Breast epithelium (tissue), 4 donors: ENCODE measurements around the gene AGO3. TPM values are rescaled to one million over a fixed set of nuclear protein-coding genes. Genes with fewer than 3 reads are reported as not detected.
"Not testable (repeated sequence)": the region's sequence is repeated elsewhere in the genome, so short reads cannot be mapped to it uniquely, and the experiment has no call there.

Source experiments
- DNase-seq, 2 donors: peaks; one replicate each; pipeline ENCODE4 v3.0.0-alpha.2; 2019; ENCODE audit warnings: low spot score in 2 of 2
- H3K27ac ChIP-seq, 2 donors: fragments of 200-600 bp; sonication (generic) in 1 of 2; one replicate each; pipeline ENCODE4 v1.5.1; 2016 to 2019; ENCODE audit warnings: mild to moderate bottlenecking in 1 of 2
- H3K27me3 ChIP-seq, 2 donors: fragments of 200-600 bp; sonication (generic) in 1 of 2; one replicate each; pipeline versions ENCODE4 v1.5.1 to v1.6.0; 2017 to 2019; ENCODE audit warnings: control low read depth in 1 of 2, mild to moderate bottlenecking in 1 of 2
- H3K36me3 ChIP-seq: fragments of 200-600 bp; one replicate; pipeline ENCODE4 v1.5.1; 2019
- H3K4me1 ChIP-seq, 2 donors: fragments of 200-600 bp; sonication (generic); one replicate each; pipeline ENCODE4 v1.5.1; 2016 to 2019; ENCODE audit warnings: control low read depth in 1 of 2
- H3K4me3 ChIP-seq, 3 donors: fragments of 200-600 bp; sonication (generic); 1 replicate in 2 of 3; 2 replicates in 1 of 3; pipeline ENCODE4 v1.5.1; 2016 to 2019; ENCODE audit warnings: mild to moderate bottlenecking in 3 of 3, moderate library complexity in 2 of 3
- H3K9me3 ChIP-seq, 2 donors: fragments of 200-600 bp; sonication (generic) in 1 of 2; one replicate each; pipeline ENCODE4 v1.5.1; 2016 to 2019; ENCODE audit warnings: control low read depth in 1 of 2
- CTCF ChIP-seq, 3 donors: fragments of 450-650 bp; IDR thresholded peaks; one replicate each; pipeline ENCODE4 v1.5.1; 2016 to 2017; ENCODE audit warnings: antibody characterized with exemption in 3 of 3, mild to moderate bottlenecking in 3 of 3, moderate library complexity in 3 of 3
- POLR2A ChIP-seq: fragments of 450-650 bp; IDR thresholded peaks from one replicate; pipeline ENCODE4 v1.6.1; 2016; ENCODE audit warnings: antibody characterized with exemption, mild to moderate bottlenecking, moderate library complexity
- POLR2AphosphoS5 ChIP-seq, 3 donors: sonication (generic); formaldehyde crosslinking; IDR thresholded peaks; one replicate each; pipeline ENCODE4 v1.6.1; 2017; ENCODE audit warnings: antibody characterized with exemption in 3 of 3
- intact Hi-C: fragments of 100-400 bp; cut with DNase I; formaldehyde crosslinking; loops from one replicate; pipeline ENCODE4 v1.15.1; 2023; ENCODE audit warnings: low total_unique reads
- total RNA-seq, 3 donors: library from RNA; depleted of rRNA; stranded (reverse); fragments of >200 nt; gene quantifications; one replicate each; pipeline ENCODE4 v1.1.0, GENCODE V29; 2016

Gene AGO3
- total RNA-seq, 3 donors from 2014 or later, result 28.2 TPM

- DNase-seq, result no peak
- intact Hi-C loops, result no loop called here
- Histone ChIP-seq H3K27ac (no peak overlapping the region), H3K36me3 (peaks cover 4% of the 10 kb centered on the region), H3K27me3 (no peaks in the 10 kb centered on the region), H3K9me3 (no peaks in the 10 kb centered on the region), H3K4me3 (no peak overlapping the region), H3K4me1 (no peaks in the 10 kb centered on the region)
- TF ChIP-seq CTCF (IDR thresholded peaks at IDR 0.05) (no peak), POLR2A (no peak), POLR2AphosphoS5 (IDR thresholded peaks at IDR 0.05) (no peak)
These were observed 85.8 kb downstream of the AGO3 start for GRCh38 chr1:36016686-36017085.

DNA sequence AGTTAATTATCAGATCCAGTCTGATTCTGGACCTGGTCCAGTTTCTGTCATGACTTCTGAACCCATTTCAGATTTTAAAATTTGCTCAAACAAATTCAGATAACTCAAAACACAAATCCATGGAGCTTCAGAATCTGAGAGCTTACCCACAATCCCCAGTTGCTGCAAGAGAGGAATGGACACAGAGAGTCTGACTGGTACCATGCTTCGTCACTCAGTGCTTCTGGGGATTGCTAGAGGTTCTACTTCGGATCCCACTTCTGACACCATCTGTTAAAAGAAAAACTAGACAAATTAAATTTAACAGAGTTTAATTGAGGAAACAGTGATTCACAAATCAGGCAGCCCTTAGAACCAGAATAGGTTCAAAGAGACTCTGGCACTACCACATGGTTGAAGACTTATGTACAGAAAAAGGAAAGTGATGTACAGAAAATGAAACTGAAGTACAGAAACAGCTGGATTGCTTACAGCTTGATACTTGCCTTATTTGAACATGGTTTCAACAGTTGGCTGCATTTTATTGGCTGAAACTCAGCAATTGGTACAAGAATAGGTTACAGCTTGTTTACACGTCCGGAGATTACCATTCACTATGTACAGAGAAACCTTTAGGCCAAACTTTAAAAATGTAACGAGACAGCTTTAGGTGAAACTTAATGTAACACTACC, 92.3 kb downstream of the AGO3 start:
- no peak for TF ChIP-seq CTCF (IDR thresholded peaks at IDR 0.05)
- no peaks in the 10 kb centered on the region for H3K9me3 ChIP-seq
- no peaks in the 10 kb centered on the region for H3K27me3 ChIP-seq
- no peak overlapping the region for H3K4me3 ChIP-seq
- intact Hi-C loops, result no loop called here
- no peaks in the 10 kb centered on the region for H3K4me1 ChIP-seq
- no peak overlapping the region for H3K27ac ChIP-seq
- DNase-seq, result no peak
- H3K36me3 ChIP-seq, result no peaks in the 10 kb centered on the region

GRCh38 chr1:36024024-36024423, 93.1 kb downstream of the AGO3 start:
- H3K36me3 ChIP-seq, intact Hi-C loops, DNase-seq, H3K27ac ChIP-seq, H3K27me3 ChIP-seq, H3K4me3 ChIP-seq, H3K9me3 ChIP-seq, H3K4me1 ChIP-seq: not testable (repeated sequence)

DNA sequence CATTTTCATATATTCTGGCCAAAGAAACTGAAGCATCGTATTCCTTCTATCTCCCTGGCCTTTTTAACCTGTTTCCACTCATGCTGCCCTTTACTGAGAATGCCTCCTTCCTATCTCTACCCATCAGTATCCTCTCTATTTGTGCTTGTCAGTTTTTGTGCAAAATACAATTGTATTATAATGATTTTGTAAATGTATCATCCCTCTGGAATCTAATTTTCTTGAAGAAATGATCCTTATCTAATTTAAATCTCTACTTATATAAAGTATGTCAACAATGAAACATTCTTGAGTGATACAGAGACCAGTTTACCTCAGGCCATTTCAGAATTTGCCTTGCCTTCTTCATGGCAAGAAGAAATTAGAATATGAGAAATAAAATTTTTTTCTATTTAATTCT, 93.9 kb downstream of the AGO3 start:
- Histone ChIP-seq H3K4me1 (no peaks in the 10 kb centered on the region), H3K36me3 (no peaks in the 10 kb centered on the region), H3K4me3 (no peak overlapping the region), H3K27ac (no peak overlapping the region), H3K9me3 (no peaks in the 10 kb centered on the region), H3K27me3 (no peaks in the 10 kb centered on the region)
- no peak for TF ChIP-seq POLR2AphosphoS5 (IDR thresholded peaks at IDR 0.05)
- no peak for TF ChIP-seq POLR2A
- TF ChIP-seq CTCF (IDR thresholded peaks at IDR 0.05), result no peak
- DNase-seq, result no peak
- intact Hi-C loops, result no loop called here

DNA sequence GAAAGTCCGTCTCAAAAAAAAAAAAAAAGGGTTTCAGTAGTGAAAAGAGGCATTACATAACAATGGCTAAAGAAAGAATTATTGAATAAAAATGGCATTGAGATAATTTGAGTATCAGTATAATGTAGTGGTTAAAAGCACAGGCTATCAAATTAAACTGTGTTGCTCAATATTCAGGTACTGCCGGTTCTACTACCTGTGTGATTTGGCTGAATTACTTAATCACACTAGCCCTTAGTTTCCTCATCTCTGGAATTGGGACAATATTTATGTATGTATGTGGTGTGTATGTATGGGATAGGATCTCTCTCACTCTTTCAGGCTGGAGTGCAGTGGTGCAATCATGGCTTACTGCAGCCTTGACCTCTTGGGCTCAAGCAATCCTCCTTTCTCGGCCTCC, 96.9 kb downstream of the AGO3 start:
- TF ChIP-seq POLR2AphosphoS5 (IDR thresholded peaks at IDR 0.05) (no peak), CTCF (IDR thresholded peaks at IDR 0.05) (no peak), POLR2A (no peak)
- DNase-seq, result no peak
- Histone ChIP-seq H3K27ac (no peak overlapping the region), H3K36me3 (no peaks in the 10 kb centered on the region), H3K27me3 (no peaks in the 10 kb centered on the region), H3K4me1 (no peaks in the 10 kb centered on the region), H3K9me3 (no peaks in the 10 kb centered on the region), H3K4me3 (no peak overlapping the region)
- intact Hi-C loops, result no loop called here

DNA sequence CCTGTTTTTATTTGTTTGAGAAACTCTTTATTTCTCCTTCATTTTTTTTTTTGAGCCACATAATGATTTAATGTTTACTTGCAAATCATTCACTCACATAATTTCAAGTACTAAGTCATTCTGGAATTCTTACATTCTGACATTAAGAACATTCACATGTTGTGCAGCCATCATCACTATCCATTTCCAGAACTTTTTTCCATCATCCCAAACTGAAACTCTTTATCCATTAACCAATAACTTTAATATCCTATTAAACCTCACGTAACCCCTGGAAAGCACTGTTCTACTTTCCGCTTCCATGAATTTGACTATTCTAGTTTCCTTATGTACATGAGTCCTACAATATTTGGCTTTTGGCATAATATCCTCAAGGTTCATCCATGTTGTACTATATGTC, 100.5 kb downstream of the AGO3 start:
- no peaks in the 10 kb centered on the region for H3K9me3 ChIP-seq
- no peaks in the 10 kb centered on the region for H3K4me1 ChIP-seq
- DNase-seq, result no peak
- no peaks in the 10 kb centered on the region for H3K36me3 ChIP-seq
- no peak overlapping the region for H3K27ac ChIP-seq
- intact Hi-C loops, result no loop called here
- TF ChIP-seq POLR2AphosphoS5 (IDR thresholded peaks at IDR 0.05) (no peak), CTCF (IDR thresholded peaks at IDR 0.05) (no peak), POLR2A (no peak)
- no peaks in the 10 kb centered on the region for H3K27me3 ChIP-seq
- no peak overlapping the region for H3K4me3 ChIP-seq
